GM12878 (cell line): Measurements from ENCODE around the gene CCDC9. TPM values are rescaled to one million over a fixed set of nuclear protein-coding genes. Genes with fewer than 3 reads are reported as not detected.
A peak's percentile ranks its signal among the peaks of the same experiment; 100 is the strongest.

Experiments
- ATAC-seq: fragments of 200-7000 bp; cut with Tn5 transposase; 3 replicates; pipeline ENCODE4 v1.9.1; 2020; ENCODE audit warnings: mild to moderate bottlenecking, moderate library complexity
- BruUV-seq: library from RNA; stranded (reverse); fragments of 400-500 nt; replicated peaks from 2 replicates; lab custom pipeline; 2021; lab: Mats Ljungman, UMichigan
- CTCF ChIA-PET: fragments of 300-600 bp; sonication (Branson Sonifier 250); formaldehyde crosslinking; extraction: SDS; loops from one replicate; lab custom pipeline; 2021; ENCODE audit warnings: inconsistent platforms; lab: Yijun Ruan, JAX
- POLR2A ChIA-PET: fragments of 350-600 bp; formaldehyde crosslinking; extraction: SDS; loops from one replicate; lab custom pipeline; 2021; ENCODE audit warnings: inconsistent platforms; lab: Charles Lee
- RAD21 ChIA-PET: fragments of 300-600 bp; sonication (Branson Sonifier 250); formaldehyde crosslinking; loops from one replicate; lab custom pipeline; 2023; ENCODE audit warnings: antibody characterized with exemption; ENCODE audit not compliant: unreplicated experiment; lab: Charles Lee
- SMC1A ChIA-PET: fragments of 300-600 bp; sonication (Branson Sonifier 250); formaldehyde crosslinking; loops from one replicate; lab custom pipeline; 2023; ENCODE audit not compliant: unreplicated experiment, uncharacterized antibody; lab: Charles Lee
- DNase-seq: peaks from one replicate; pipeline ENCODE4 v3.0.0-alpha.2; 2011; ENCODE audit warnings: low read depth, low spot score
- FAIRE-seq: peaks from 3 replicates; lab custom pipeline; 2011; peaks lifted over from hg19 to GRCh38; lab: Jason Lieb, UNC
- H2AFZ ChIP-seq: 2 replicates; pipeline ENCODE4 v1.6.0; 2011; ENCODE audit warnings: low read depth, low read length, control low read depth; ENCODE audit not compliant: control insufficient read depth
- H3K27ac ChIP-seq: 2 replicates; pipeline ENCODE4 v1.5.1; 2011; ENCODE audit warnings: control low read depth; ENCODE audit not compliant: control insufficient read depth, insufficient read depth
- H3K27me3 ChIP-seq, 2 experiments: replicated peaks in 1 of 2; 2 replicates each; pipeline versions ENCODE4 v1.6.0 to v1.6.1; 2011; ENCODE audit warnings: low read length in 1 of 2; ENCODE audit not compliant: control insufficient read depth in 2 of 2, insufficient read depth in 2 of 2
- H3K36me3 ChIP-seq, 2 experiments: 2 replicates each; pipeline ENCODE4 v1.5.1; 2011; ENCODE audit warnings: low read length in 1 of 2; ENCODE audit not compliant: control insufficient read depth in 2 of 2, insufficient read depth in 2 of 2
- H3K4me1 ChIP-seq: 2 replicates; pipeline ENCODE4 v1.6.1; 2011; ENCODE audit warnings: mild to moderate bottlenecking, low read length, moderate library complexity, mixed read lengths; ENCODE audit not compliant: control insufficient read depth, insufficient read depth
- H3K4me2 ChIP-seq: 2 replicates; pipeline ENCODE4 v1.6.0; 2011; ENCODE audit warnings: control low read depth; ENCODE audit not compliant: control insufficient read depth, insufficient read depth
- H3K4me3 ChIP-seq: fragments of 200-600 bp; sonication (generic); 2 replicates; pipeline ENCODE4 v1.5.1; 2016
- H3K79me2 ChIP-seq: 2 replicates; pipeline ENCODE4 v1.6.0; 2011; ENCODE audit warnings: low read length; ENCODE audit not compliant: control insufficient read depth, insufficient read depth
- H3K9ac ChIP-seq: 2 replicates; pipeline ENCODE4 v1.8.0; 2011; ENCODE audit warnings: low read length, control low read depth, mixed read lengths; ENCODE audit not compliant: control insufficient read depth, insufficient read depth
- H3K9me3 ChIP-seq: replicated peaks from 3 replicates; pipeline ENCODE4 v1.5.1; 2011; ENCODE audit warnings: mild to moderate bottlenecking, low read length; ENCODE audit not compliant: control insufficient read depth, insufficient read depth
- H4K20me1 ChIP-seq: 2 replicates; pipeline ENCODE4 v1.6.0; 2011; ENCODE audit not compliant: control insufficient read depth, insufficient read depth
- BHLHE40 ChIP-seq, 2 experiments: fragments of 450-650 bp in 1 of 2; IDR thresholded peaks; 2 replicates each; pipeline ENCODE4 v1.6.1; 2011 to 2017; ENCODE audit warnings: low read depth in 2 of 2, borderline replicate concordance in 1 of 2, improper control_type of control experiment in 1 of 2, low read length in 1 of 2, mild to moderate bottlenecking in 1 of 2
- BMI1 ChIP-seq: fragments of 450-650 bp; IDR thresholded peaks from 2 replicates; pipeline ENCODE4 v1.6.1; 2016; ENCODE audit warnings: mild to moderate bottlenecking, moderate library complexity, borderline replicate concordance
- LARP7 ChIP-seq: fragments of 450-650 bp; IDR thresholded peaks from 2 replicates; pipeline ENCODE4 v1.6.1; 2017; ENCODE audit warnings: mild to moderate bottlenecking
- MLLT1 ChIP-seq: fragments of 450-650 bp; IDR thresholded peaks from 2 replicates; pipeline ENCODE4 v1.6.1; 2016; ENCODE audit warnings: mild to moderate bottlenecking
- NFIC ChIP-seq: IDR thresholded peaks from 2 replicates; pipeline ENCODE4 v1.6.1; 2012; ENCODE audit warnings: low read depth, mild to moderate bottlenecking, inconsistent platforms, low read length, moderate library complexity
- NFXL1 ChIP-seq: fragments of 450-650 bp; IDR thresholded peaks from 2 replicates; pipeline ENCODE4 v1.6.1; 2017; ENCODE audit warnings: antibody characterized with exemption, mild to moderate bottlenecking, borderline replicate concordance
- NKRF ChIP-seq: fragments of 450-650 bp; conservative IDR thresholded peaks from 2 replicates; pipeline ENCODE4 v1.6.1; 2017; ENCODE audit warnings: mild to moderate bottlenecking, moderate library complexity
- NR2F1 ChIP-seq: fragments of 450-650 bp; conservative IDR thresholded peaks from 2 replicates; pipeline ENCODE4 v1.6.1; 2017; ENCODE audit warnings: mild to moderate bottlenecking
- POLR2AphosphoS5 ChIP-seq: IDR thresholded peaks from 2 replicates; pipeline ENCODE4 v1.6.1; 2011; ENCODE audit warnings: mild to moderate bottlenecking, low read length, inconsistent platforms
- SPI1 ChIP-seq: IDR thresholded peaks from 2 replicates; pipeline ENCODE4 v1.6.1; 2011; ENCODE audit warnings: low read depth, mild to moderate bottlenecking, low read length, moderate library complexity, borderline replicate concordance; ENCODE audit not compliant: insufficient read depth
- TCF3 ChIP-seq: IDR thresholded peaks from 2 replicates; pipeline ENCODE4 v1.6.1; 2012; ENCODE audit warnings: low read depth, mild to moderate bottlenecking, low read length, borderline replicate concordance; ENCODE audit not compliant: insufficient read depth
- YY1 ChIP-seq: IDR thresholded peaks from 2 replicates; pipeline ENCODE4 v1.6.1; 2011; ENCODE audit warnings: low read depth, mild to moderate bottlenecking, low read length
- ZNF217 ChIP-seq: fragments of 450-650 bp; IDR thresholded peaks from 2 replicates; pipeline ENCODE4 v1.6.1; 2017; ENCODE audit warnings: antibody characterized with exemption, mild to moderate bottlenecking
- ZSCAN29 ChIP-seq: fragments of 450-650 bp; IDR thresholded peaks from 2 replicates; pipeline ENCODE4 v1.6.1; 2017; ENCODE audit warnings: mild to moderate bottlenecking, moderate library complexity
- WGBS: methylation state at CpG from one replicate; pipeline ENCODE4 v1.1.6; 2016; ENCODE audit warnings: low lambda C conversion rate; ENCODE audit not compliant: insufficient replicate concordance, insufficient coverage; ENCODE audit errors: missing lambda C conversion rate; 5-methylcytosine and 5-hydroxymethylcytosine counted together
- in situ Hi-C: fragments of 300-500 bp; cut with MboI; formaldehyde crosslinking; loops from 9 replicates; pipeline ENCODE4 v1.14.3; 2018; ENCODE audit warnings: mixed read lengths
- intact Hi-C: fragments of 100-400 bp; cut with micrococcal nuclease; formaldehyde crosslinking; loops from one replicate; pipeline ENCODE4 v1.14.2; 2022; ENCODE audit not compliant: unreplicated experiment
- polyA plus RNA-seq, 11 experiments: library from polyadenylated mRNA; depleted of rRNA in 4 of 11; unstranded in 6 of 11; stranded (reverse) in 5 of 11; fragments of >200 nt; fragmentation: Nextera tagmentation in 4 of 11; fragmentation: Illumina TruSeq in 1 of 11; extraction: Ambion mirVana in 4 of 11; extraction: Trizol in 1 of 11; gene quantifications; 1 replicate in 1 of 11; 2 replicates in 10 of 11; pipeline versions ENCODE4 v1.2.1 to v1.2.3, GENCODE V29; 2011 to 2016; ENCODE audit warnings: inconsistent platforms in 2 of 11, missing spikeins in 2 of 11, low read depth in 1 of 11
- total RNA-seq, 4 experiments: library from RNA; depleted of rRNA in 3 of 4; stranded (reverse); fragments of >200 nt in 3 of 4; fragmentation: Illumina TruSeq in 1 of 4; extraction: Trizol in 1 of 4; gene quantifications; 2 replicates each; pipeline versions ENCODE4 v1.2.1 to v1.2.3, GENCODE V29; 2013 to 2021

Gene CCDC9
- total and polyA plus RNA-seq, 10 of the 15 experiments (the other 5 are each of a cell fraction or from before 2014, with no cell fraction given), result 0.18 to 17.5 (median 7.1) TPM; not detected in 1

- TF ChIP-seq SPI1, result peak; percentile 41; the same call in 1 of the 2 replicates
These were observed 18.0 kb downstream of the CCDC9 start, which contains the start of gene INAFM1 (continued) for GRCh38 chr19:47274071-47274890.

- FAIRE-seq (no peak), DNase-seq (no peak), ATAC-seq (peak; percentile 2)
- intact Hi-C loops, result no loop called here
- H3K9ac ChIP-seq, result peak overlapping the region; percentile 0; the same call in 1 of the 2 replicates
- WGBS, result 20% methylated on average over 47 of the region's 82 CpGs
- ChIA-PET POLR2A (interaction anchor here (0.5 to 3.6 kb wide), 9 partner anchors 11 to 655 kb away, joined by 3 to 39 read pairs (median 4); partner anchors contain the start of gene CCDC9), SMC1A (interaction anchor here (1.0 to 2.8 kb wide), 7 partner anchors 10 to 153 kb away, joined by 3 to 9 read pairs (median 4); partner anchors contain the start of gene CCDC9), RAD21 (interaction anchor here (0.5 to 2.4 kb wide), 7 partner anchors 9 to 88 kb away, joined by 3 to 39 read pairs (median 9); partner anchors contain the start of genes CCDC9 and DHX34), CTCF (interaction anchor here (0.6 to 4.0 kb wide), 6 partner anchors 9 to 114 kb away, joined by 3 to 28 read pairs (median 4); partner anchors contain the start of gene DHX34)
- peak overlapping the region; percentile 73 for H3K4me2 ChIP-seq
- no peaks in the 10 kb centered on the region for H3K9me3 ChIP-seq
- H3K27me3 ChIP-seq, result no peaks in the 10 kb centered on the region
- peaks cover 4% of the 10 kb centered on the region; the same call in 1 of the 2 replicates for H4K20me1 ChIP-seq
- no peaks in the 10 kb centered on the region; the same call in 1 of the 2 replicates for H3K79me2 ChIP-seq
- in situ Hi-C loops, result no loop called here
- peak overlapping the region; percentile 71 for H3K4me3 ChIP-seq
- H3K36me3 ChIP-seq, result peaks cover 0 to 1% of the 10 kb centered on the region in 2 experiments; a peak in 2 of 4 replicates
- H3K4me1 ChIP-seq, result peaks cover 10% of the 10 kb centered on the region
- BruUV-seq, result no TSS peak
- no peak overlapping the region; the same call in 1 of the 2 replicates for H2AFZ ChIP-seq
- no peak overlapping the region for H3K27ac ChIP-seq
- TF ChIP-seq NFIC (no peak), BMI1 (no peak), NKRF (peak; percentile 75), ZNF217 (peak; percentile 36; the same call in 1 of the 2 replicates), BHLHE40 (IDR thresholded peaks at IDR 0.05; ENCODE audit: borderline replicate concordance in 1 of 2, low read depth in 2 of 2, low read length in 1 of 2) (peak in 1 of 2 experiments; percentile 55; a peak in 2 of 4 replicates), MLLT1 (0 out of 2 replicates have a peak, but pooled peaks have one; percentile 25), ZSCAN29 (0 out of 2 replicates have a peak, but pooled peaks have one; percentile 21), LARP7 (peak; percentile 93), NFXL1 (no peak), POLR2AphosphoS5 (no peak; the same call in 1 of the 2 replicates), NR2F1 (peak; percentile 63; the same call in 1 of the 2 replicates), SPI1 (peak; percentile 40; the same call in 1 of the 2 replicates), TCF3 (no peak), YY1 (0 out of 2 replicates have a peak, but pooled peaks have one; percentile 10)
These were observed 18.8 kb downstream of the CCDC9 start for GRCh38 chr19:47274891-47275761.
